HG03045 (cell line): ENCODE data around the gene TMEM134.
"Not testable (repeated sequence)": the region's sequence is repeated elsewhere in the genome, so short reads cannot be mapped to it uniquely, and the experiment has no call there.

Source experiments
- ATAC-seq: cut with Tn5 transposase; IDR thresholded peaks from one replicate; pipeline ENCODE4 v1.9.1; 2021; ENCODE audit warnings: mild to moderate bottlenecking, moderate library complexity; ENCODE audit not compliant: unreplicated experiment

Gene TMEM134

DNA sequence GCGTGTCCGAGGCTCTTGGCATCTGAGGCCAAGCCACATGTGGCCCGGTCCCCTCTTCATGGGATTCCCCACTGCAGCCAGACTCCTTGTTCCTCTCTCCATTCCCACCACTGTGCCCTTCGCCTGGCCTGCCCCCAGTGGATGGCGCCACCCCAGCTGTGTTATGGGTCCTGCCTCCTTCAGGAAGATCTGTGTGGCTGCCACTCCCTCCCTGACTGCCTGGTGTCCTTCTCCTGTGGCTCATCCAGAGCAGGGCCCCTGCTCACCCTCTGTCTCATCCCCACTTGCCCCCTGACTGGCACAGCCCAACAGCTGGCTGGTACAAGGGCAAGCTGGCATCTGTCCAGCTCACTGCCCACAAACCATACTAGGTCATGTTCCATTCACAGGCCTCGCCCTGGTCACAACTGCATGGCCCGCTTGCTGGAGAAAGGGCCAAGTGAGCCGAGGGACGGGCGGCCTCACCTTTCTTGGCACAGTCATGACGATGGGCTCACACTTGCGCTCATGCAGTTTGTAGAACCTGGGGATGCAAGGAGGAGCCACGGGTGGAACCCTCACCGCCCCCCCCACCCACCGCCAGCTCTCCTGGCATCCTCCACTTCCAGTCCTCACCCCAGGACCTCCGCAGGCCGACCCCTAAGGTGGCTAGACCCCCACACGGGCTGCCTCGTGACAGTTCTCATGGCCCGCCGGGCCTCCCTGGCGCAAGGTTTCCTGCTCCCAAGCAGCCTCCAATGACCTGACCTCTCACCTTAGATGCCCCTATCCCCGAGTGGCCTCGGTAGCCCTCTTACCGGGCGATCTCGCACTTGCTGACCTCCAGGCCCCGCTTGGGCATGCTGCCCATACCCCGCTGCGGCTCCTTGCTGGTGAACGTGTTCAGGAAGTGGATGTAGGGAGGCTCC is 29.5 kb downstream of the TMEM134 start:
- no peak for ATAC-seq

DNA sequence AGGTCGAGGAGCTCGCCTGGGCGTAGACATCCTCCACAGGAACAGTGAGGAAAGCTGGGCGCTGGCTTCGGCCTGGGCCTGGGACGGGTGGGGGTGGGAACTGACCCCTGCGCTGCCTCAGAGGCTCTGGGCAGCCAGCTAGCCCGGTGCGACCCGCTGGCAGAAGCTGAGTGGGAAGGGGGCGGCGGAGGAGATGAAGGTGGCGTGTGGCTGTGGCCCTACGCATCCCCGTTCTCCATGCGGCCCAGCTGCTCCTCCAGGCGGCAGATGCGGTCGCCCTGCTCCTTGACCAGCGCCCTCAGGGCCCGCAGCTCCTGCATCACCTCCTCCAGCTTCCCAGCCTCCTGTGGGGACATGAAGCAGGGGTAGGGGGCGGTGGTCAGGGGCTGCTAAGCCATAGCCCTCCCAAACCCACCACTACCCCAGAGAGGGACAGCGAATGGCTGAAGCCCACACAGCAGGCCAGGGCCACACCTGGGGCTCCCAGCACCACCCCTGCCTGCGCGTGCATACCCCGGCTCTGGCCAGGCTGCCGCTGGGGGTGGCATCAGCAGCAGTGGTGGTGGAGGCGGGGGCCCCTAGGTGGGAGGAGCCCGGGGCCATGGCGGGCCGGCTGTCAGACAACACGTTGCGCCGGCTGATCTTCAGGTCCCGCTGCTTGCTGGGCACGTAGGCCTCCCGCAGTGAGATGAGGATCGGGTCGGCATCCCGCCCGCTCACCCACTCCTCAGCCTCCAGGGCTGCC is 30.7 kb downstream of the TMEM134 start:
- ATAC-seq = no peak

DNA sequence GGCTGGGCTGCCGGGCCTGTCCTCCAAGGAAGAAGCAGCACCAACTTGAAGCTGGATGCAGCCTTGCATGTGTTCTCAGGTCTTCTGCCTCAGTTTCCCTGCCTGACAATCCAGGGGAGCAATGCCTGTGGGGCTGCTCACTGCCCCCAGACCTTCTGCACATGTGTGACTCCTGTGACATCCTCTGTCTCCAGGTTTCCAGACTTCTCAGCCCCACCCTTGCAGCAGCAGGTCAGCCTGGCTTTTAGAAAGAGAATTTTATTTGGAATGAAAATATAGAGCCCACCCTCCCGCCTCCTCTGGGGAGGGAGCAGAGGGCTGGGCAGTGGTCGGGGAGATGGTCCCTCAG is 31.3 kb downstream of the TMEM134 start:
- no peak for ATAC-seq

DNA sequence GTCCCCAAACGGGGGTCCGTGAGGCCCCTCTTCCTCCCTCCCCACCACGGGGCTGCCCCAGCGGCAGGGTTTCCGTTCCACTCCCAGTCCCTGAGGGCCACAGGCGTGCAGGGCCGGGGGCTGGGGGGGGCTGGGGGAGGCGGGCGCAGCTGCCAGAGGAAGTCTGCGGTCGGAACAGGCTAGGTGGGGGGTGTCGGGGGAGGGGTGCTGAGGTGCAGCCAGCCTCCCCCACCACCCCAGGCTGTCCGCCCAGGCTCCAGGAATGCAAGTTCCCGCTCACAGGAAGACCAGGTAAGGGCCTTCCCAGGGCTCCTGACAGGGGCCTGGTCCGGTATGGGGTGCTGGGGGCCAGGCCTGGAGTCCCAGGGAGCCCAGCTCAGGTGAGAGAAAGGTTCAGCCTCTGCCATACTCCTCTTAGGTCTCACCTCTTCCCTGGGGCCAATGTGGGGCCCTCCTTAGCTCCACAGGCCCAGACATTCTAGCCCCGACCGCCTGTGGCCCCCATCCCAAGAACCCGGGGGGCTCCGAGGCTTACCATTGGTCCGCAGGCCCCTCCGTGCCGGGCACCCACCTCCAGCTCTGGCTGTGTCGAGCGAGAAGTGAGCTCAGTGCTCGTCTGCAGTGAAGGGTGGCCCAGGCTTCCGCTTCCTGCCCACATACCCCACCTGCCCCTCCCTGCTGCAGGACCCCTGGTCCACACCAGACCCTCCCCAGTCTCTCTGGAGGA is 31.8 kb downstream of the TMEM134 start, which contains the start of gene PTPRCAP:
Gene PTPRCAP (minus strand): TSS at position 601 of the 727 bp plus-strand sequence. CDS start 63 bp downstream, at position 538.
- no peak for ATAC-seq

DNA sequence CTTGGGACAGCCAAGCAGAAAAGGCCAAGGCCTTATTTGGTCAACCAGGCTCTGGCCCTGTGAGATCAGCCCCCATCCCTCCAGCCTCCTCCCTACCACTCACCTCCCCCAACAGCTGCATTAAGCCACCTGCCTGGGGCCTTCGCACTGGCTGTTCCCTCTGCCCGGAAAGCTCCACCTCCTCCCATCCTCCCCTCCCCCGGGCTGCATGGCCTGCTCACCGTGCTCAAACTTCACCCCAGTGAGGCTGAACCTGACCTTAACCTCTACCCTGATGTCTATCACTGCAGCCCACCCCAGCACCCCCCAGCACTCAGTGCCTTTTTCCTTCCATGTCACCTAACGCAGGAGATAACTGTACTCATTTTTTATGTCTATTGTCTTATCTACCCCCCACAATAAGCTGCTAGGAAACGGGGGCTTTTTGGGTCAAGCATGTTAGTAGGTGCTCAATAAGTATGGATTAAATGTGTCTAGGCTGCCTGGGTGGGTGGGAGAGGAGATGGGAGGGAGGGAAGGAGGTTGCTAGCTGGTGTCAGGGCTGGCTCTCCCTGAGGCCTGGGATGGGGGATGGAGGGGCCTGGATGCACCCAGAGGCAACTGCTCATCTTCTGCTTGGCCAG is 32.5 kb downstream of the TMEM134 start:
- ATAC-seq = no peak

DNA sequence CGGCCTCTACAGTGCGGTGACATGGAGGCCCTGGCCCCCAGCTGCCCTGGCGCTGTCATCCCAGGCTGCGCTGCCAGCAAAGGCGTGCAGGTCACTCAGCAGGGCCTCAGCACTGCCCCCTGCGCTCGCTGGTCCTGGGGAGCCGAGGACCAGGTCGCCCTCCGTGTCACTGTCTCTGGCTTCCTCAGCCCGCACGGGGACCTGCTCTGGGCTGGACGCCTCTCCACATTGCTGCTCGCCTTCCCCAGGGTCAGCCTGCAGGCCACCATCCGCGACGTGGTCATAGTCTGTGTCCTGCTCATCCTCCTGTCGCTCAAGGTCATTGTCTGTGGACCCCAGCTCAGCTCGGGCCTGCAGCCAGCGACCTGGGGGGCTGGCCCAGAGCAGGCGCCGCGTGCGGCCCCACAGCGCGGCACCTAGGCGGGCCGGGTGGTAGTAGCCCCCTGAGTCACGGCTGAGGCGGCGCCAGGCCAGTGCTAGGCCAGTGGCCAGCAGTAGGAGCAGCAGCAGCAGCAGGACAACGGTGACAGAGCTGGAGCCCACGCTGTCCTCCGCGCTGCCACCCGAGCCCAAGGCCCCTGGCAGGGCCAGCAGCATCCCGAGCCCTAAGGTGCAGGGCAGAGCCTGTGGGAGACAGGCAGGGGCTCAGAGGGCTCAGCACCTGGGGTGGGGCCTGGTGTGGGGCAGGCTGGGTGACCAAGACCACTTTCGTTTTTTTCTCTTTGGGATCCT is 33.2 kb downstream of the TMEM134 start:
- no peak for ATAC-seq

DNA sequence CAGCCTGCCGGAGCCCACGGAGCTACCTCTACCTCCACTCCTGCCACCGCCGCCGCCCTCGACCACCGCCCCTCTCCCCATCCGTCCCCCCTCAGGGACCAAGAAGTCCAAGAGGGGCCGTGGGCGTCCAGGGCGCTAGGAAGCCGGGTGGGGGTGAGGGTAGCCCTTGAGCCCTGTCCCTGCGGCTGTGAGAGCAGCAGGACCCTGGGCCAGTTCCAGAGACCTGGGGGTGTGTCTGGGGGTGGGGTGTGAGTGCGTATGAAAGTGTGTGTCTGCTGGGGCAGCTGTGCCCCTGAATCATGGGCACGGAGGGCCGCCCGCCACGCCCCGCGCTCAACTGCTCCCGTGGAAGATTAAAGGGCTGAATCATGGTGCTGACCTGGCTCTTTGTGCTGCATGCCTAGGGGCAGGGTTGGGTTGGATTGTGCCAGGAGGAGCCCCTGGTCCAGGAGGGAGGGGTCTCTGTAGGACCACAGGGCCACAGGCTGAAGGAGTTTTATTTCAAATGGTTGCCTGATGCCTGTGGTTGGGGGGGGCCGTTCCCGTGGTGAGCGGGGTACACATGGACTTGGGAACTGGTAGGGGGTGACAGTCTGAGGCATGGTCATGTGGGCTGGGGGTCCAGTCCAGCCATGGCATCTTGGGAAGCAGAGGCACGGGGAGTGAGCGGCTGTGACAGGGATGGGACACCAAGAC is 33.9 kb downstream of the TMEM134 start:
- no peak for ATAC-seq

DNA sequence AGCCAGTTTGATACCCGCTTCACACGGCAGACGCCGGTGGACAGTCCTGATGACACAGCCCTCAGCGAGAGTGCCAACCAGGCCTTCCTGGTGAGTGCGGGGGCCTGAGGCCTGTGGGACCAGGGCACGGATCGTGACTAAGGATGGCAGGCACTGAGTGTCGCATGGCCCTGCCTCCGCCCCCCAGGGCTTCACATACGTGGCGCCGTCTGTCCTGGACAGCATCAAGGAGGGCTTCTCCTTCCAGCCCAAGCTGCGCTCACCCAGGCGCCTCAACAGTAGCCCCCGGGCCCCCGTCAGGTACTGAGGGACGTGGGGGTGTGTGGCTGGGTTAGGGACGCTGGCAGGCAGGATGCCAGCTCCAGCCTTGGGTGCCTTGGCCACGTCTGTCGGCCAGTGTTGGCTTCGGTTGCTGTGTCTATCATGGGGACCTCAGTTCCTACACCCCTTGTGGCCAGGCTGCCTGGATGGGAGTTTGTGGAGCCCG is 34.6 kb downstream of the TMEM134 start:
- no peak for ATAC-seq

DNA sequence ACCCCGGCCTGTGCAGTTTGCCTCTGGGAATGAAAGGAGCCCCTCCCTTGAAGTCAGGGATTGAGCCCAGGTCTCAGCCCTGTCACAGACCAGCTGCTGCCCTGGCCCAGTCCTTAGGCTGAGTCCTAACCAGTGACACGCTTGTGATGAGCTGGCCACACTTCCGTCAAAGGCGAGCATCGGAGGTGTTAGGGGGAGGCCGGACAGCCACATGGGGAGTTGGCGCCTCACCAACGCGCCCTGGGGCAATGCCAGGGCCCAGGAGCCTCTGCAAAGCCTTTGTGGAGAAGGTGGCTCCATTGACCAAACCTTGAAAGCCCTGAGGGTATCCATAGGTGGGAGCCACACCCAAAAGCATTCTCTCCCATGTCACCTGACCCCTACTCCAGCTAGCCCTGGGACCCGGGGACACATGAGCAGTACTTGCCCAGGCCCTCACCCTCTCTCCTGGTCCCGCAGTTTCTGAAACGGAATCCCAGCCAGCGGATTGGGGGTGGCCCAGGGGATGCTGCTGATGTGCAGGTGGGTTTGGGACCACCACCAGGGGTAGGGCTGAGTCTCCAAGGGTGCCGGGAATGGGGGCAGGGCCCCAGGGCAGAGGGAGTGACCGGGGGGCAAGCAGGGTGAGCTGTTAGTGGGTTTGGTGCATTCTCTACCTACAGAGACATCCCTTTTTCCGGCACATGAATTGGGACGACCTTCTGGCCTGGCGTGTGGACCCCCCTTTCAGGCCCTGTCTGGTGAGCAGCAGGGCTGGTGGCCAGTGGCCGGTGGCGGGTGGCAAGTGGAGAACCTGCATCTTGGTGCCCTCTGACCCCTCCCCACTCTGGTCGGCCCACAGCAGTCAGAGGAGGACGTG is 35.3 kb downstream of the TMEM134 start:
- ATAC-seq = no peak

DNA sequence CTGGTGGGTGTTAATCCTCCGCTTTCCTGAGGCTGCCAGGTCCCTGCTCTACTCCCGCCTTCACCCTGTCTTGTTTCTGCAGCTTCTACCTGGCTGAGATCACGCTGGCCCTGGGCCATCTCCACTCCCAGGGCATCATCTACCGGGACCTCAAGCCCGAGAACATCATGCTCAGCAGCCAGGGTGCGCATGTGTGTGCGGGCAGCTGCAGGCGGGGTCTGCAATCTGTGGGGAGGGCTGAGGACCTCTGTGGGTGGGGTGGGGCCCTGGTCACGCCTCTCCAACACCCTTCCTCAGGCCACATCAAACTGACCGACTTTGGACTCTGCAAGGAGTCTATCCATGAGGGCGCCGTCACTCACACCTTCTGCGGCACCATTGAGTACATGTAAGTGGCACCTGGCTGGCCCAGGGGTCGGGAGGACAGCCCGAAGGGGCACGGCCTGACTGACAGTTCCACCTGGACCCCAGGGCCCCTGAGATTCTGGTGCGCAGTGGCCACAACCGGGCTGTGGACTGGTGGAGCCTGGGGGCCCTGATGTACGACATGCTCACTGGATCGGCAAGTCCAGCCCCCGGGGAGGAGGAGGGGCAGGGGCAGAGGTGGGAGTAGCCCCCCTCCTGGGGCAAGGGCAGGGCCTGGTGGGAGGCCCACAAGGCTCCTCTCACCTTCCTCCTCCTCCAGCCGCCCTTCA is 36.2 kb downstream of the TMEM134 start:
- ATAC-seq = no peak

DNA sequence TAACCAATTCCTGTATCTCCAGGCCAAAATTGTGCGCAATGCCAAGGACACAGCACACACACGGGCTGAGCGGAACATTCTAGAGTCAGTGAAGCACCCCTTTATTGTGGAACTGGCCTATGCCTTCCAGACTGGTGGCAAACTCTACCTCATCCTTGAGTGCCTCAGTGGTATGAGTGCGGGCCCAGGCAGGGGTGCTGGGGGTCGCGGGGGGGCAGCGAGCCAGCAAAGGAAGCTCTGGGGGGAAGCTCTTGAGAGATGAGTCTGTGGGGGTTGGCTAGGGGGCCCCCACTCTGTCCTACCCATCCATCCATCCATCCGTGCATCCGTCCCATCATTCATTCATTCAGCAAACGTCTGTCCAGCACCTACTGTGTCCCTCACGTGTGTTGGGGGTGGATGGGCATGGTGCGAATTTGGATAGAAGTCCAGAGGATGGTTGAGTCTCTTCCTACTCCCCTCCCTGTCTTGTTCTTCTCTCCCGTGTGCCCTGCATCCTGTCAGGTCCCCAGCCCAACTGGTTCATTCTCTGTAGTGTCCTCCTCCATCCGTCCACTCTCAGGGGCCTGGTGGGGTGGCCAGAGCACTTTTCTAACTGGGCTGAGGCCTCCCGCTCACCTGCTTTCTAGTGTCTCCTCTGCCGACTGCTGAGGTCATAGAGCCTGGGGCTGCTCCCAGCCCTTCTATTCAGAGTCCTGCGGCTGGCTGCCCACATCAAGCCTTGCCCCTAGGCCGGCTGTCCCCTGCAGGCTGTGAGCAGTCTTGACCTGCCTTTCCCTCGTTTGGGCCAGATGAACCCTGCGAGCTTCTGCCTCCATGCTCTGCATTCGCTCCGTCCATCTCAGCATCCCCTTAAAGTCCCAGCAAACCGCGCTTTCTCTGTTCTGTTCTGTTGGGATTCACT is 37.5 kb downstream of the TMEM134 start:
- ATAC-seq = no peak

DNA sequence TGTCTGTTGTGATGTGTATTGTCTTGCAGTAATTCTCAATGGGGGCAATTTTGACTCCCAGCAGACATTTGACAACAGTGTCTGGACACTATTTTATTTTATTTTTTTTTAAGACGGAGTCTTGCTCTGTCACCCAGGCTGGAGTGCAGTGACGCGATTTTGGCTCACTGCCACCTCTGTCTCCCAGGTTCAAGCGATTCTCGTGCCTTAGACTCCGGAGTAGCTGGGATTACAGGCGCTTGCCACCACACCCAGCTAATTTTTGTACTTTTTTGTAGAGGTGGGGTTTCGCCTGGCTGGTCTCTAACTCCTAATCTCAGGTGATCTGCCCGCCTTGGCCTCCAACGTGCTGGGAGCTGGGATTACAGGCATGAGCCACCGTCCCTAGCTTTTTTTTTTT is 39.3 kb downstream of the TMEM134 start:
- ATAC-seq = no peak

DNA sequence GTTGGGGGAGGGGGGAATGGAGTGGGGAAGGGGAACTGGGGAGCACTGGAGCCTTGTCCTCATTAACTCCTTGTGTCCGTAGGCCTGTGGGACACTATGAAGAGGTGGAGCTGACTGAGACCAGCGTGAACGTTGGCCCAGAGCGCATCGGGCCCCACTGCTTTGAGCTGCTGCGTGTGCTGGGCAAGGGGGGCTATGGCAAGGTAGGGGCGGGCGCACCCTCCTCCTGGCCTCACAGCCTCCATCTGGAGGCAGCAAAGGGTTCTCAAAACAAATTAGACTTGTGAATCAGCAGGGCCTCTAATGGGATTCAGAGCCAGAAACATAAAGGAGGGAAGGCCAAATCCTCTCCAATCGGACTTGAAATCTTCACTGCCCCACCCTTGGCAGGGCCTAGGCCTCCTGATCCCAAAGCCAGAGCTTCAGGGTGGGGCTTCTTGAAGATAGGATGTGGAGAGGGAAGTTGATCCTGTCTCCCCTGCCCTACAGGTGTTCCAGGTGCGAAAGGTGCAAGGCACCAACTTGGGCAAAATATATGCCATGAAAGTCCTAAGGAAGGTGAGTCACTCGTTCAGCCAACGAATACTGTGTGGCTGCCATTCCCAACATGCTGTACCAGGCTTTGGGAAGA is 39.9 kb downstream of the TMEM134 start:
- ATAC-seq = no peak

DNA sequence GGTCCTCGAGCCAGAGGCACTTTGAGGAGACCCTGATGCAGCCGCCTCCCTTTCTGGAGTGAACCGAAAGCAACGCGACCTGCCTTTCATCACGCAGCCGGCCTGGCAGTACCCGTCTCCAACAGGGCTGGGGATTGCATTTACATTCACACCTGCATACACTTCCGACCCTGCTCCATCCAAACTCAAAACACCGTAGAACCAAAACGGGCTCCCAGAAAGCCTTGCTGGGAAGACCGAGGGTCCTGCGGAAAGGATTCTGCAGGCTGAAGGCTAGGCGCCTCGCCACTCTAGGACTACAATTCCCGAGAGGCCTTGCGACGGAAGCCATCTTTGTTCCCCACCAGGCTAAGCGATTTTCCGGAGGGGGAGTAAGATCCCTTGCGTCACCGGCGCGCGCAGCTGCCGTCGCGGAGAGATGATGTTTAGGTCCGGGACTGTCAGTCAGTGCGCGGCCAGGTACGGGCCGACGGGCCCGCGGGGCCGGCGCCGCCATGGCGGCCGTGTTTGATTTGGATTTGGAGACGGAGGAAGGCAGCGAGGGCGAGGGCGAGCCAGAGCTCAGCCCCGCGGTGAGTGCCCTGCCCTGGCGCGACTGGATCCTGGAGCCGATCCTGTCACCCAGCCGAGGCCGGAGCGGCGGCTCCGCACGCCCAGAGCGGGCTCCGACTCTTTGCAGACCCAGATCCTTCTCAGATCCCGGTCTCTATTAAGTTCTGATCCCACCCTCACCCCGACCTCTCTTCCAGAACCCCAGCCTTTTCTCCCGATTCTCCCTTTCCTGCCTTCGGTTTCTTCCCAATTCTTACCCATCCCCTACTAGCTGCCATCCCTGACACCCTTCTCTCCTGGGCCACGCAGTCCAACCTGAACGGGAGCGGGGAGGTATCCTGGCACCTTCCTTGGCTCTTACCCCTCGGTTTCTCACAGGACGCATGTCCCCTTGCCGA is 40.7 kb downstream of the TMEM134 start, which contains the start of gene RPS6KB2:
Gene RPS6KB2 (plus strand): TSS at position 443 of the 950 bp plus-strand sequence. CDS start 52 bp downstream, at position 495.
- ATAC-seq = peak; percentile 78

DNA sequence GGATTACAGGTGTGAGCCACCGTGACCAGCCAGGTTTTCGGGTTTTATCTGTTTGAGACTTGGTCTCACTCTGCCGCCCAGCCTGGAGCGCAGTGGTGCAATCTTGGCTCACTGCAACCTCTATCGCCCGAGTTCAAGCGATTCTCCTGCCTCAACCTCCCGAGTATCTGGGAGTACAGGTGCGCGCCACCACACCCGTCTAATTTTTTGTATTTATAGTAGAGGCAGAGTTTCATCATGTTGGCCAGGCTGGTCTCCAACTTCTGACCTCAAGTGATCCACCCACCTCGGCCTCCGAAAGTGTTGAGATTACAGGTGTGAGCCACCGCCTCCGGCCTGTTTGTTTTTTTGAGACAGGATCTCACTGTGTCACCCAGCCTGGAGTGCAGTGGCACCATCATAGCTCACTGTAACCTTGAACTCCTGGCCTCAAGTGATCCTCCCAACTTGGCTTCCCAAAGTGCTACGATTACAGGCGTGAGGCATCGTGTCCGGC is 41.6 kb downstream of the TMEM134 start:
- not testable (repeated sequence) for ATAC-seq
